WI38 (cell line): ENCODE data around the gene PTPN21.

Source experiments
- H3K4me3 ChIP-seq: 2 replicates; pipeline ENCODE4 v1.5.1; 2011; ENCODE audit warnings: low read depth, mild to moderate bottlenecking, control low read depth, low read length
- TF ChIP-seq, protein P1 (sequence below): IDR thresholded peaks from 2 replicates; pipeline ENCODE4 v1.5.1; 2012; ENCODE audit warnings: low read depth, mild to moderate bottlenecking, control low read depth, low read length

The PTPN21 gene

DNA sequence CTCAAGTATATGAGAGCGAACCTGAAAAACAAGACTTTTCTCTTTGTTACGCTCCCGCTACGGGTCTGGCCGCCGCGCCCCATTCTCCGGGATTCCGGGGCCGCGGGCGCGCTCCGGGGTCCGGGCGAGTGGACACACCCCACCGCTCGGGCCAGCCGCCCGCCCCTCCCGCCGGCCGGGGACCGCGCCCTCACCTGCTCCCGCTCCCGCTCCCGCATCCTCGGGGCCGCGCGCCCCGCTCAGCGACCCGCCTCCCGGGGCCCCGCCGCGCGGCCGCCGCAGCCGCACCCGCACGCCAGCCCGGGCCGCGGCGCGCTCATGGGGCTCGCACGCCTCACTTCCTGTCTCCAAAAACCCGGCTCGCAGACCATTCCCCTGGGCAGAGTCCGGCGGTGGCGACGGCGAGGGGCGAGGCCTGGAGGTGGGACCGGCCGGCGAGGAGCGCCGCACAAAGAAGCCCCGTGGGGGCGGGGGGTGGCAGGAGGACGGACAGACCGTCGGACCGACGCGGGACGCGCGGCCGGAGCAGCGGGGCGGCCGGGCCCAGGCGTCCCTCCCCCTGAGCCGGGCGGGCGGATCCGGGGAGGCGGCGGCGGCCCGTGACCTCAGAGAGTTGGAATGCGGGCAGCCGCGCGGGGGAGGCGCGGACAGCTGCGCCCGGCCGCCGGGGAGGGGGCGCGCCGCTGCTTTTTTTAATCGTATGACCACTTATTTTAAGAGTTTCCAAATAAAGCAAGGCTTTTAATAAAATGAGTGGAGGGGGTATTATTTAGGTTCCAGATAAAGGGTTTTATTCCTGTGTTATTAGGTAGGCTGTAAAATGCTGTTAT is at the start of gene PTPN21:
PTPN21 (minus strand) TSS at position 551 of the 830 bp plus-strand sequence. CDS start 4,590 bp downstream, outside the sequence.
- TF ChIP-seq, protein P1, sequence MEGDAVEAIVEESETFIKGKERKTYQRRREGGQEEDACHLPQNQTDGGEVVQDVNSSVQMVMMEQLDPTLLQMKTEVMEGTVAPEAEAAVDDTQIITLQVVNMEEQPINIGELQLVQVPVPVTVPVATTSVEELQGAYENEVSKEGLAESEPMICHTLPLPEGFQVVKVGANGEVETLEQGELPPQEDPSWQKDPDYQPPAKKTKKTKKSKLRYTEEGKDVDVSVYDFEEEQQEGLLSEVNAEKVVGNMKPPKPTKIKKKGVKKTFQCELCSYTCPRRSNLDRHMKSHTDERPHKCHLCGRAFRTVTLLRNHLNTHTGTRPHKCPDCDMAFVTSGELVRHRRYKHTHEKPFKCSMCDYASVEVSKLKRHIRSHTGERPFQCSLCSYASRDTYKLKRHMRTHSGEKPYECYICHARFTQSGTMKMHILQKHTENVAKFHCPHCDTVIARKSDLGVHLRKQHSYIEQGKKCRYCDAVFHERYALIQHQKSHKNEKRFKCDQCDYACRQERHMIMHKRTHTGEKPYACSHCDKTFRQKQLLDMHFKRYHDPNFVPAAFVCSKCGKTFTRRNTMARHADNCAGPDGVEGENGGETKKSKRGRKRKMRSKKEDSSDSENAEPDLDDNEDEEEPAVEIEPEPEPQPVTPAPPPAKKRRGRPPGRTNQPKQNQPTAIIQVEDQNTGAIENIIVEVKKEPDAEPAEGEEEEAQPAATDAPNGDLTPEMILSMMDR = no peak
- H3K4me3 ChIP-seq = peak within 1 kb of the TSS; percentile 91

DNA sequence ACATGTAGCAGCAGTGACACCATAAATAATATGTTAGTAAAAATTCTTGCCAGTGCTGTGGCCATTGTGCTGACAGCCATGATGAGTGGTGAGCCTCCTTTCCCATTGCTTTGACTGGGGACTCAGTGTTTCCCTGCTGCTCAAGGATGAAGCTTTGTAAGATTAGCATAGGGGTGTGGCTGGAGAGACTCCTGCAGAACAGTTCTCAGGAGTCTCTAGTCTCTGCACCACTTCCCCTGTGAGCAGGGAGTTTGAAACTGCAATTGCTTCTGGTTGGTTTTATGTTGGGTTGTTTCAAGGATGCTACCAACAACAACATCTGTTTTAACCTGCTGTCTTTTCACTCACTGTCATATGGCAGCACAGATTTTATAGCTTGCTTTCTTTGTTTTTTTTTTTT is 49.4 kb upstream of the PTPN21 start:
- TF ChIP-seq, protein P1 = no peak
- H3K4me3 ChIP-seq = no peak overlapping the region

DNA sequence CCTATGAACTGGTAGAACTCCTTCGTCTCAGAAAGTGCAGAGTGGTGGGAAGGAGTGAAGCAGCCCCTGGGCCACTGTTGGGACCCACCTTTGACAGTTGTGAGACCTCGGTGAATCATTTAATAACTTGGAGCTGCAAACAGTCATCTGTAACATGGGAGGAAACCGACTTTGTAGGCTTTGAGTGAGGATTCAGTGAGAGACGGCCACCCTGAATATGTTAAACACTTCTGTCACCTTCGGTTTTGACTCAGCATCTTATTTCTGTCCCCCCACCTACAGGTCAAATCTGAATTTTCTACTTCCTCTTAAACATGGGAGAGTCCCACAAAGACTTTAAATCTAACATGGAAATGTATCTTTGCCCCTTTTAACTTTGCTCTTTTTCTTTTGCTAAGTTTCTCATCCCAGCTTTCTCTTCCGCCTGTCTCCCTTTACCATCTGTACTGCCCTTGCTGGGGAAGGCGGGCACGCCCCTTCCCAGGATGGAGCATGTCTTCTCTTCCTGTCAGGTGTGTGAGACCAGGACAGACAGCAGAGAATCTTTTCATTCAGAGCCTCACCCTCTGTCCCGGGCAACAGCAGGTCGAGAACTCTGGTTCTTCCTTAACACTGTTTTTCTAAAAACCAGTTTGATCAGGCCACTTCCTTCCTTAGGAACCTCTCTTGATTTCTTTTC is 45.1 kb upstream of the PTPN21 start:
- TF ChIP-seq, protein P1 = no peak
- H3K4me3 ChIP-seq = no peak overlapping the region

DNA sequence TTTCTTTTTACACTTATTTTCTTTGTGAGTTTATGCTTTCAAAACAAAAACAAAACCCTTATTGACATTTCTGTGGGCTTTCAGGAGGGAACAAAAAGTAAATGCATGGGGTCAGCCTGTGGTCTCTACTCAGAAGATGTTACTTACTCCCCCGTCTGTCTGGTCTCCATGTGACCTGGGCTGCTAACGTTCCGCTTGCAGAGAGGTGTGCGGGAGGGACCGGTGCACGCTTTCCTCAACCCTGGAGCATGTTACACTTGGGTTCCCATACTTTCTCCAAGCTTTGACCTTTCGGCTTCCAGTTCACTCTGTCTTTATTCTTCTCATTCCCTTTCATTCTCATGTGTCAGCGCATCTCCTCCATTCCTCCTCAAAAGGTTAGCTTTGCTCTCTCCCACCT is 44.5 kb upstream of the PTPN21 start:
- no peak overlapping the region for H3K4me3 ChIP-seq
- TF ChIP-seq, protein P1 = no peak

DNA sequence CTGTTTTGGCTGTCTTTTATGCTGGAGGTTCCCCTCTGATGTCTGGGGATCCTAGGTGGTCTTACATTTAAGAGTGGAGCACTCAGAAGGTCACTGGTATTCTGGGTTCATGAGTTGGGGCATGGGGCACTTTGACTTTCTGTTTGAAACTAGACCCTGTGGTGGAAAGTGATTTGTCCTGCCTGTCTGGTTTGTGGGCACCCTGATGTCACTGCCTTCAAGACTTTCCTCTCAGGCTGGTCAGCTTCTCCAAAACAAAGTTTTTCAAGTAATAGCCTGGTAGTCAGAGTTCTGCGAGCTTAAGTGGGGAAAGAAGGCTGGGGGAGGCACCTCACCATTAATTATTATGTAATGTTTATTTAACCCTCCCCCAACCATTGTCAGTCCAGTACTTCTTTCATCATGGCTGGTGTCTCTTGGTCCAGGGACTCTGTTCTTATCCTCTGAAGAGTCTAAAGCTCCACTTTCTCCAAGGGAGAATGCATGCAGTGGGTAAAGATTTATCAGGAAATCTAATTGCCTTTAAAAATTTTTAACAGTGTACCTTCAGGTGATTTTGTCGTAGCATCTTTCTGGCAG is 43.4 kb upstream of the PTPN21 start:
- no peak overlapping the region for H3K4me3 ChIP-seq
- TF ChIP-seq, protein P1 = no peak

DNA sequence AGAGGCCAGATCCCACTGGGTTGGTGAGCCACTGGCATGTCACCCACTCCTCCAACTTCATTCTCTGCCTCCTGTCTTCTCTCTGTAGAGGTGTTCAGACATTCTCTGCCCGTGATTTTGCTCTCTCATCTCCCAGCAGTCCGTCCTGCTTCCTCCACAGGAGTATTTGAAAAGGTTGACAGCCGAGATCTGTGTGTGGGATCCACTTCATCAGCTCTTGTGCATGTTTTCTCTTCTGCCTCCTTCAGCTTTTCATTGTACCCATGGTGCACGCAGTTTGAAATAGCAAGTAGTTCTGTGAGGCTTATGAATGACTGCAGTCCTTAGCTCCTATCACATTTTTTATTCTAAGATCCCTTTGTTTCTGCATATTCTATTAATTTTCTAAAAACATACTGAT is 42.8 kb upstream of the PTPN21 start:
- TF ChIP-seq, protein P1 = no peak
- H3K4me3 ChIP-seq = no peak overlapping the region

DNA sequence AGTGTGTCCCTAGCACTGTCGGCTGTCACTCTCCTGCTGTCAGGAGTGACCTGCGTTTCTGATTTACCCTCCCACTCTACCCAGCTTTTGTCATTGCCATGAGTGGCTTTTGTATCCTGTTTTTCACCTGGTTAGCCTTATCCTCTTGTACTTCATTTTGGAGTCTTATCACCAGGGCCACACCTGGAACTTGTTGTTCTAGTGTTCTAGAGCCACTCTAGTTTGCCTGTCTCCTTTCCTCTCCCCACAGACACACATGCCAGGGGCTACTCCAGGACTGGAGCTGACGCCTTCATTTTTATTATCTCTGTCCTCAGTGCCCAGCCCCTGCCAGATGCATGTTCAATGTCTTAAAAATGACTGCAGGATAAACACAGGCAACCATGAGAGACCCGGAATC is 42.2 kb upstream of the PTPN21 start:
- TF ChIP-seq, protein P1 = no peak
- H3K4me3 ChIP-seq = no peak overlapping the region
